DOHH2 (cell line): ENCODE measurements around the gene HOMER3.

Experiments used
- H3F3A ChIP-seq: fragments of 200-600 bp; sonication (generic), shearing (Covaris generic); 2 replicates; pipeline ENCODE4 v1.6.0; 2016; ENCODE audit warnings: antibody characterized with exemption, mild to moderate bottlenecking; ENCODE audit not compliant: control insufficient read depth, insufficient read depth
- H3K27ac ChIP-seq: fragments of 200-600 bp; sonication (generic); 2 replicates; pipeline ENCODE4 v1.5.1; 2014; ENCODE audit warnings: low read depth, mild to moderate bottlenecking, low read length, moderate library complexity
- H3K27me3 ChIP-seq: fragments of 200-600 bp; sonication (generic); 2 replicates; pipeline ENCODE4 v1.6.1; 2014; ENCODE audit warnings: mild to moderate bottlenecking, low read length, mixed read lengths; ENCODE audit not compliant: control insufficient read depth
- H3K36me3 ChIP-seq: fragments of 200-600 bp; sonication (generic); 2 replicates; pipeline ENCODE4 v1.6.1; 2014; ENCODE audit warnings: mild to moderate bottlenecking, low read length, moderate library complexity, mixed read lengths; ENCODE audit not compliant: control insufficient read depth
- H3K4me1 ChIP-seq: fragments of 200-600 bp; sonication (generic); 2 replicates; pipeline ENCODE4 v1.6.1; 2014; ENCODE audit warnings: mild to moderate bottlenecking, low read length, mixed read lengths; ENCODE audit not compliant: control insufficient read depth
- H3K4me2 ChIP-seq: fragments of 200-600 bp; sonication (generic); 2 replicates; pipeline ENCODE4 v1.6.0; 2014; ENCODE audit warnings: mild to moderate bottlenecking, low read length, moderate library complexity
- H3K4me3 ChIP-seq: fragments of 200-600 bp; sonication (generic); 2 replicates; pipeline ENCODE4 v1.5.1; 2014; ENCODE audit warnings: mild to moderate bottlenecking, low read length, mixed read lengths
- H3K79me2 ChIP-seq: fragments of 200-600 bp; sonication (generic); 2 replicates; pipeline ENCODE4 v1.6.1; 2014; ENCODE audit warnings: mild to moderate bottlenecking, low read length, mixed read lengths; ENCODE audit not compliant: control insufficient read depth
- H3K9me2 ChIP-seq: fragments of 200-600 bp; sonication (generic); replicated peaks from 2 replicates; pipeline ENCODE4 v1.6.1; 2014; ENCODE audit warnings: mild to moderate bottlenecking, low read length, mixed read lengths; ENCODE audit not compliant: control insufficient read depth
- H3K9me3 ChIP-seq: fragments of 200-600 bp; sonication (generic); 2 replicates; pipeline ENCODE4 v1.6.1; 2014; ENCODE audit warnings: antibody characterized with exemption, low read length, mixed read lengths; ENCODE audit not compliant: control insufficient read depth, insufficient read depth
- H4K20me1 ChIP-seq: fragments of 200-600 bp; sonication (generic); 2 replicates; pipeline ENCODE4 v1.6.0; 2014; ENCODE audit warnings: low read depth, mild to moderate bottlenecking, antibody characterized with exemption, low read length, moderate library complexity; ENCODE audit not compliant: control insufficient read depth, insufficient read depth
- CTCF ChIP-seq: fragments of 200-600 bp; sonication (generic); IDR thresholded peaks from one replicate; pipeline ENCODE4 v1.5.1; 2014; ENCODE audit warnings: antibody characterized with exemption, mild to moderate bottlenecking, low read depth, low read length; ENCODE audit not compliant: poor library complexity, severe bottlenecking
- EZH2phosphoT487 ChIP-seq: fragments of 200-600 bp; sonication (generic); IDR thresholded peaks from 2 replicates; pipeline ENCODE4 v1.6.1; 2017; ENCODE audit warnings: borderline replicate concordance, mild to moderate bottlenecking, antibody characterized with exemption, low read length, moderate library complexity, mixed read lengths

HOMER3 gene

GRCh38 chr19:18975869-18976268, 34.9 kb upstream of the HOMER3 start:
- Histone ChIP-seq H3K79me2 (no peaks in the 10 kb centered on the region), H3K27me3 (no peaks in the 10 kb centered on the region), H3F3A (no peaks in the 10 kb centered on the region), H3K27ac (no peak overlapping the region), H3K9me3 (no peaks in the 10 kb centered on the region), H3K9me2 (no peaks in the 10 kb centered on the region), H3K4me1 (no peaks in the 10 kb centered on the region), H3K4me2 (no peak overlapping the region), H4K20me1 (no peaks in the 10 kb centered on the region), H3K4me3 (no peak overlapping the region), H3K36me3 (no peaks in the 10 kb centered on the region)
- TF ChIP-seq CTCF (no peak), EZH2phosphoT487 (no peak)

GRCh38 chr19:18975011-18975410, 34.0 kb upstream of the HOMER3 start:
- no peaks in the 10 kb centered on the region for H4K20me1 ChIP-seq
- H3K27ac ChIP-seq: no peak overlapping the region
- no peaks in the 10 kb centered on the region for H3F3A ChIP-seq
- H3K4me1 ChIP-seq: no peaks in the 10 kb centered on the region
- no peaks in the 10 kb centered on the region for H3K36me3 ChIP-seq
- H3K9me2 ChIP-seq: no peaks in the 10 kb centered on the region
- H3K4me3 ChIP-seq: no peak overlapping the region
- no peak overlapping the region for H3K4me2 ChIP-seq
- TF ChIP-seq EZH2phosphoT487 (no peak), CTCF (no peak)
- H3K79me2 ChIP-seq: no peaks in the 10 kb centered on the region
- H3K9me3 ChIP-seq: no peaks in the 10 kb centered on the region
- no peaks in the 10 kb centered on the region for H3K27me3 ChIP-seq

- Histone ChIP-seq H3K4me2 (no peak overlapping the region), H3K4me3 (no peak overlapping the region), H3K27me3 (no peaks in the 10 kb centered on the region), H3K9me2 (no peaks in the 10 kb centered on the region), H3K9me3 (no peaks in the 10 kb centered on the region), H3F3A (no peaks in the 10 kb centered on the region), H4K20me1 (no peaks in the 10 kb centered on the region), H3K79me2 (no peaks in the 10 kb centered on the region), H3K27ac (no peak overlapping the region), H3K4me1 (no peaks in the 10 kb centered on the region), H3K36me3 (no peaks in the 10 kb centered on the region)
- TF ChIP-seq CTCF: no peak
- no peak for TF ChIP-seq EZH2phosphoT487
Observed at GRCh38 chr19:18972851-18973250, 31.8 kb upstream of the HOMER3 start.

GRCh38 chr19:18972301-18972811, 31.3 kb upstream of the HOMER3 start:
- no peak overlapping the region for H3K4me2 ChIP-seq
- no peak overlapping the region for H3K4me3 ChIP-seq

More at GRCh38 chr19:18972301-18972811, 31.3 kb upstream of the HOMER3 start:
- H3K9me3 ChIP-seq: no peaks in the 10 kb centered on the region
- no peak overlapping the region for H3K27ac ChIP-seq
- H3K27me3 ChIP-seq: no peaks in the 10 kb centered on the region
- H4K20me1 ChIP-seq: no peaks in the 10 kb centered on the region
- no peaks in the 10 kb centered on the region for H3K36me3 ChIP-seq
- TF ChIP-seq EZH2phosphoT487 (no peak), CTCF (no peak)
- H3F3A ChIP-seq: no peaks in the 10 kb centered on the region
- H3K4me1 ChIP-seq: no peaks in the 10 kb centered on the region
- no peaks in the 10 kb centered on the region for H3K79me2 ChIP-seq
- no peaks in the 10 kb centered on the region for H3K9me2 ChIP-seq
